Neural cell (in vitro differentiated cells): ENCODE measurements around the gene CREBBP. TPM values are rescaled to one million over a fixed set of nuclear protein-coding genes. Genes with fewer than 3 reads are reported as not detected.

Source experiments
- H2AFZ ChIP-seq: fragments of 200-600, 300-800 bp; sonication (generic), shearing (Covaris generic); 2 replicates; pipeline ENCODE4 v1.6.0; 2014; ENCODE audit warnings: low read depth, mild to moderate bottlenecking, antibody characterized with exemption, low read length, moderate library complexity
- H3F3A ChIP-seq: fragments of 200-600 bp; shearing (Covaris generic); 2 replicates; pipeline ENCODE4 v1.6.1; 2016; ENCODE audit warnings: mild to moderate bottlenecking, moderate library complexity, mixed read lengths, antibody characterized with exemption, low read length; ENCODE audit not compliant: insufficient read depth, poor library complexity, severe bottlenecking
- H3K27ac ChIP-seq: fragments of 200-600, 300-800 bp; sonication (generic), shearing (Covaris generic); 2 replicates; pipeline ENCODE4 v1.5.1; 2014; ENCODE audit warnings: mild to moderate bottlenecking, low read length, moderate library complexity
- H3K27me3 ChIP-seq: fragments of 300-800, 200-600 bp; sonication (generic), shearing (Covaris generic); 2 replicates; pipeline ENCODE4 v1.6.0; 2014; ENCODE audit warnings: mild to moderate bottlenecking, low read depth, low read length, moderate library complexity; ENCODE audit not compliant: insufficient read depth
- H3K36me3 ChIP-seq: fragments of 300-800, 200-600 bp; sonication (generic), shearing (Covaris generic); 2 replicates; pipeline ENCODE4 v1.5.1; 2014; ENCODE audit warnings: mild to moderate bottlenecking, antibody characterized with exemption, low read length, moderate library complexity; ENCODE audit not compliant: insufficient read depth
- H3K4me2 ChIP-seq: fragments of 300-800, 200-600 bp; sonication (generic), shearing (Covaris generic); 2 replicates; pipeline ENCODE4 v1.6.0; 2014; ENCODE audit warnings: mild to moderate bottlenecking, low read length
- H3K4me3 ChIP-seq: fragments of 300-800, 200-600 bp; sonication (generic), shearing (Covaris generic); 2 replicates; pipeline ENCODE4 v1.5.1; 2014; ENCODE audit warnings: mild to moderate bottlenecking, low read length, moderate library complexity
- H3K79me2 ChIP-seq: fragments of 200-600 bp; shearing (Covaris generic); replicated peaks from 2 replicates; pipeline ENCODE4 v1.6.0; 2014; ENCODE audit warnings: mild to moderate bottlenecking, low read length, moderate library complexity; ENCODE audit not compliant: insufficient read depth
- H3K9ac ChIP-seq: fragments of 300-800, 200-600 bp; sonication (generic), shearing (Covaris generic); 2 replicates; pipeline ENCODE4 v1.6.1; 2016; ENCODE audit warnings: mild to moderate bottlenecking, low read length, mixed read lengths
- H3K9me2 ChIP-seq: fragments of 200-600 bp; shearing (Covaris generic); 2 replicates; pipeline ENCODE4 v1.6.1; 2016; ENCODE audit warnings: mild to moderate bottlenecking, low read length, mixed read lengths; ENCODE audit not compliant: insufficient read depth
- H3K9me3 ChIP-seq: fragments of 200-600, 300-800 bp; sonication (generic), shearing (Covaris generic); 2 replicates; pipeline ENCODE4 v1.6.1; 2016; ENCODE audit warnings: mild to moderate bottlenecking, mixed run types, low read length, moderate library complexity, mixed read lengths
- H4K20me1 ChIP-seq: fragments of 200-600 bp; shearing (Covaris generic); 2 replicates; pipeline ENCODE4 v1.6.1; 2016; ENCODE audit warnings: mild to moderate bottlenecking, mixed run types; ENCODE audit not compliant: insufficient read depth
- CTCF ChIP-seq: fragments of 450-650 bp; IDR thresholded peaks from 2 replicates; pipeline ENCODE4 v1.5.1; 2014; ENCODE audit warnings: antibody characterized with exemption, mild to moderate bottlenecking, moderate library complexity; ENCODE audit not compliant: poor library complexity, severe bottlenecking
- EP300 ChIP-seq: fragments of 450-650 bp; conservative IDR thresholded peaks from 2 replicates; pipeline ENCODE4 v1.6.1; 2014; ENCODE audit warnings: antibody characterized with exemption, mild to moderate bottlenecking, moderate library complexity; ENCODE audit not compliant: poor library complexity, severe bottlenecking
- EZH2 ChIP-seq: fragments of 200-600, 300-800 bp; shearing (Covaris generic), sonication (generic); IDR thresholded peaks from 2 replicates; pipeline ENCODE4 v1.6.1; 2014; ENCODE audit warnings: antibody characterized with exemption, low read length, borderline replicate concordance, mild to moderate bottlenecking; ENCODE audit not compliant: insufficient read depth, poor library complexity, severe bottlenecking
- MXI1 ChIP-seq: fragments of 450-650 bp; conservative IDR thresholded peaks from 2 replicates; pipeline ENCODE4 v1.6.1; 2014; ENCODE audit warnings: antibody characterized with exemption, mild to moderate bottlenecking; ENCODE audit not compliant: poor library complexity, severe bottlenecking
- POLR2AphosphoS5 ChIP-seq: IDR thresholded peaks from 2 replicates; pipeline ENCODE4 v1.6.1; 2012
- RAD21 ChIP-seq: fragments of 450-650 bp; conservative IDR thresholded peaks from 2 replicates; pipeline ENCODE4 v1.6.1; 2014; ENCODE audit warnings: antibody characterized with exemption, mild to moderate bottlenecking, moderate library complexity
- REST ChIP-seq: IDR thresholded peaks from 2 replicates; pipeline ENCODE4 v1.6.1; 2012; ENCODE audit warnings: borderline replicate concordance
- SMC3 ChIP-seq: fragments of 450-650 bp; conservative IDR thresholded peaks from 2 replicates; pipeline ENCODE4 v1.6.1; 2014; ENCODE audit warnings: antibody characterized with exemption, mild to moderate bottlenecking, moderate library complexity; ENCODE audit not compliant: poor library complexity
- TAF1 ChIP-seq: IDR thresholded peaks from 2 replicates; pipeline ENCODE4 v1.6.1; 2012; ENCODE audit warnings: low read depth
- polyA plus RNA-seq: library from polyadenylated mRNA; depleted of rRNA; stranded (reverse); fragments of >200 nt; gene quantifications from 2 replicates; pipeline ENCODE4 v1.2.3, GENCODE V29; 2014

Gene CREBBP
- polyA plus RNA-seq, 1 donor from 2014 or later, result 3.3 TPM

GRCh38 chr16:3793161-3793576, 87.3 kb downstream of the CREBBP start:
- H3K9me2 ChIP-seq, result no peaks in the 10 kb centered on the region
- no peaks in the 10 kb centered on the region for H4K20me1 ChIP-seq
- no peak overlapping the region for H3K4me2 ChIP-seq
- no peaks in the 10 kb centered on the region for H3K36me3 ChIP-seq
- no peaks in the 10 kb centered on the region for H3F3A ChIP-seq
- H3K9ac ChIP-seq, result no peak overlapping the region
- no peak overlapping the region for H3K4me3 ChIP-seq
- no peaks in the 10 kb centered on the region for H3K9me3 ChIP-seq
- no peak overlapping the region for H3K27ac ChIP-seq
- H2AFZ ChIP-seq, result no peak overlapping the region
- H3K27me3 ChIP-seq, result no peaks in the 10 kb centered on the region
- H3K79me2 ChIP-seq, result peaks cover 61% of the 10 kb centered on the region
- TF ChIP-seq TAF1 (no peak), REST (no peak), EZH2 (no peak), POLR2AphosphoS5 (no peak), RAD21 (no peak), MXI1 (no peak), EP300 (no peak), CTCF (no peak), SMC3 (no peak)

GRCh38 chr16:3792472-3793012, 88.0 kb downstream of the CREBBP start:
- no peak overlapping the region for H3K4me2 ChIP-seq
- no peaks in the 10 kb centered on the region for H3K27me3 ChIP-seq
- H4K20me1 ChIP-seq, result no peaks in the 10 kb centered on the region
- no peak for TF ChIP-seq SMC3
- TF ChIP-seq CTCF, result no peak
- TF ChIP-seq EP300, result no peak
- no peak for TF ChIP-seq REST
- TF ChIP-seq TAF1, result no peak
- no peak for TF ChIP-seq MXI1
- TF ChIP-seq EZH2, result no peak
- no peak for TF ChIP-seq POLR2AphosphoS5
- TF ChIP-seq RAD21, result no peak
- H3K4me3 ChIP-seq, result no peak overlapping the region
- H3K27ac ChIP-seq, result no peak overlapping the region
- no peak overlapping the region for H3K9ac ChIP-seq
- no peaks in the 10 kb centered on the region for H3K36me3 ChIP-seq
- no peak overlapping the region for H2AFZ ChIP-seq
- H3K9me2 ChIP-seq, result no peaks in the 10 kb centered on the region
- peaks cover 55% of the 10 kb centered on the region for H3K79me2 ChIP-seq
- no peaks in the 10 kb centered on the region for H3F3A ChIP-seq
- H3K9me3 ChIP-seq, result no peaks in the 10 kb centered on the region
